Retinal pigment epithelial cell (primary cell): ENCODE data around the gene BEX2.
A peak's percentile ranks its signal among the peaks of the same experiment; 100 is the strongest.
"Not testable (repeated sequence)": the region's sequence is repeated elsewhere in the genome, so short reads cannot be mapped to it uniquely, and the experiment has no call there.

Experiments
- DNase-seq: peaks from one replicate; pipeline ENCODE4 v3.0.0-alpha.2; 2010; ENCODE audit warnings: low read depth
- H3K4me3 ChIP-seq: 2 replicates; pipeline ENCODE4 v1.5.1; 2011; ENCODE audit warnings: mild to moderate bottlenecking, low read length, control low read depth, moderate library complexity
- CTCF ChIP-seq: conservative IDR thresholded peaks from 2 replicates; pipeline ENCODE4 v1.5.1; 2011; ENCODE audit warnings: low read depth, low read length, control low read depth, inconsistent platforms

Gene BEX2

DNA sequence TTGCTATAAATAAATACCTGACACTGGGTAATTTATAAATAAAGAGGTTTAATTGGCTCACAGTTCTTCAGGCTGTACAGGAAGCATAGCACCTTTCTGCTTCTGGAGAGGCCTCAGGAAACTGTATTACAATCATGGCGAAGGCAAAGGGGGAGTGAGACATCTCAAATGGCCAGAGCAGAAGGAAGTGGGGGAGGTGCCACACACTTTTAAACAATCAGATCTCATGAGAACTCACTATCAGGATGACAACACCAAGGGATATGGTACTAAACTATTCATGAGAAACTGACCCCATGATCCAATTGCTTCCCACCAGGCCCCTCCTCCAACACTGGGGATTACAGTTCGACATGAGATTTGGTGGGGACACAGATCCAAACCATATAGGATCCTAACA is 33.8 kb upstream of the BEX2 start:
- no peak for DNase-seq

DNA sequence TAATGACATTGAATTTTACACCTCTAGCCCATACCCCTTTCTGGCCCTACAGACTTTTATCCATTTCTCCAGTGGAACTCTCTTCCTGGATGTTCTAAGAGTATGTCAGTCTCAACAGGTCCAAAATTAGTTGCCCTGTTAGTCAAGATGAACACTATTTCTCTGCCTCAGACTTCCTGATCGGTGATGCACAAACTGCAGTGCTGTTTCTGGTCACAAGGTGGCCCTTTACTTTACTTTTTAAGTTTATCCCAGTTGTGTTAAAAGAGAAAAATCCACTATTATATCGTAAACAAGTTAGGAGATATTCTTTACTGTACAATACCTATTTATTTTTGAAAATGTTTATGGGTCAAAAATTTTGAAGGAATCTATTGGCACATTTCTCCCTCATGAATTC is 32.3 kb upstream of the BEX2 start:
- peak; percentile 66 for TF ChIP-seq CTCF
- H3K4me3 ChIP-seq = no peak overlapping the region
- no peak for DNase-seq

More for the DNA sequence above, 33.8 kb upstream of the BEX2 start:
- H3K4me3 ChIP-seq = no peak overlapping the region
- no peak for TF ChIP-seq CTCF

- H3K4me3 ChIP-seq = no peak overlapping the region
- no peak for TF ChIP-seq CTCF
- no peak for DNase-seq
These were observed 27.9 kb upstream of the BEX2 start for GRCh38 chrX:103338663-103339062.

- DNase-seq = no peak
- no peak for TF ChIP-seq CTCF
- H3K4me3 ChIP-seq = peak overlapping the region; percentile 43
These were observed 20.0 kb upstream of the BEX2 start for GRCh38 chrX:103330681-103331288.

GRCh38 chrX:103329991-103330390 is 19.2 kb upstream of the BEX2 start, which contains the start of gene TCEAL7:
Gene TCEAL7, plus strand, starts transcription at chrX:103330239. Its CDS starts 1,165 bp downstream, at chrX:103331404.
- TF ChIP-seq CTCF = no peak
- DNase-seq = peak; percentile 45
- peak within 1 kb of the TSS; percentile 43 for H3K4me3 ChIP-seq

GRCh38 chrX:103311399-103311780 is 600 bp upstream of the BEX2 start:
- no peak for DNase-seq
- H3K4me3 ChIP-seq = peak overlapping the region; percentile 64
- TF ChIP-seq CTCF = no peak

GRCh38 chrX:103309860-103310554 is 783 bp downstream of the BEX2 start:
- TF ChIP-seq CTCF = no peak
- H3K4me3 ChIP-seq = peak overlapping the region; percentile 64
- no peak for DNase-seq

DNA sequence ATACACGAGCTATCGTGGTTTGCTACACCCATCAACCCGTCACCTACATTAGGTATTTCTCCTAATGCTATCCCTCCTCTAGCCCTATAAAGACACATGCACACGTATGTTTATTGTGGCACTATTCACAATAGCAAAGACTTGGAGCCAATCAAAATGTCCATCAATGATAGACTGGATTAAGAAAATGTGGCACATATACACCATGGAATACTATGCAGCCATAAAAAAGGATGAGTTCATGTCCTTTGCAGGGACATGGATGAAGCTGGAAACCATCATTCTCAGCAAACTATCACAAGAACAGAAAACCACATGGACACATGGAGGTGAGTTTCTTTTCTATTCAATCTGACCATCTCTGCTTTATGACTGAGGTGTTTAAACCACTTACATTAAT is 5.1 kb downstream of the BEX2 start:
- H3K4me3 ChIP-seq, DNase-seq: not testable (repeated sequence)
